Testis (tissue), 2 donors: Measurements from ENCODE around the gene FAM83D.

Experiments used
- POLR2A ChIP-seq: fragments of 450-650 bp; IDR thresholded peaks from one replicate; pipeline ENCODE4 v1.6.1; 2017; ENCODE audit warnings: antibody characterized with exemption, mild to moderate bottlenecking, moderate library complexity
- TF ChIP-seq, protein P1 (sequence below), 3 experiments: fragments of 450-650 bp in 2 of 3; fragments of 200-600 bp in 1 of 3; sonication (generic) in 1 of 3; IDR thresholded peaks; one replicate each; pipeline ENCODE4 v1.5.1; 2016 to 2019; ENCODE audit warnings: antibody characterized with exemption in 3 of 3, mild to moderate bottlenecking in 2 of 3, moderate library complexity in 1 of 3

DNA sequence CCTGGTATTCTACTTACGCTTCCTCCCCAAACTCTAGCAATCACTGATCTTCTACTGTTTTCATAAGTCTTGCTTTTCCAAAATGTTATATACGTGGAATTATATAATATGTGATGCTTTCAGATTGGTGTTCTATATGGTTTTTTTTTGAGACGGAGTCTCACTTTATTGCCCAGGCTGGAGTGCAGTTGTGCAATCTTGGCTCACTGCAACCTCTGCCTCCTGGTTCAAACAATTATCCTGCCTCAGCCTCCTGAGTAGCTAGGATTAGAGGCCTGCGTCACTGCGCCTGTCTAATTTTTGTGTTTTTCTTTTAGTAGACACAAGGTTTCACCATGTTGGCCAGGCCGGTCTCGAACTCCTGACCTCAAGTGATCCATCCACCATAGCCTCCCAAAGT lies 10.9 kb upstream of the FAM83D start:
- TF ChIP-seq, protein P1, sequence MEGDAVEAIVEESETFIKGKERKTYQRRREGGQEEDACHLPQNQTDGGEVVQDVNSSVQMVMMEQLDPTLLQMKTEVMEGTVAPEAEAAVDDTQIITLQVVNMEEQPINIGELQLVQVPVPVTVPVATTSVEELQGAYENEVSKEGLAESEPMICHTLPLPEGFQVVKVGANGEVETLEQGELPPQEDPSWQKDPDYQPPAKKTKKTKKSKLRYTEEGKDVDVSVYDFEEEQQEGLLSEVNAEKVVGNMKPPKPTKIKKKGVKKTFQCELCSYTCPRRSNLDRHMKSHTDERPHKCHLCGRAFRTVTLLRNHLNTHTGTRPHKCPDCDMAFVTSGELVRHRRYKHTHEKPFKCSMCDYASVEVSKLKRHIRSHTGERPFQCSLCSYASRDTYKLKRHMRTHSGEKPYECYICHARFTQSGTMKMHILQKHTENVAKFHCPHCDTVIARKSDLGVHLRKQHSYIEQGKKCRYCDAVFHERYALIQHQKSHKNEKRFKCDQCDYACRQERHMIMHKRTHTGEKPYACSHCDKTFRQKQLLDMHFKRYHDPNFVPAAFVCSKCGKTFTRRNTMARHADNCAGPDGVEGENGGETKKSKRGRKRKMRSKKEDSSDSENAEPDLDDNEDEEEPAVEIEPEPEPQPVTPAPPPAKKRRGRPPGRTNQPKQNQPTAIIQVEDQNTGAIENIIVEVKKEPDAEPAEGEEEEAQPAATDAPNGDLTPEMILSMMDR (IDR thresholded peaks at IDR 0.05): no peak
- no peak for TF ChIP-seq POLR2A
